GM12864 (cell line): ENCODE data around the gene ADAM33.

Experiments
- DNase-seq: peaks from one replicate; pipeline ENCODE4 v3.0.0-alpha.2; 2011; ENCODE audit warnings: low read depth
- H3K4me3 ChIP-seq: 2 replicates; pipeline ENCODE4 v1.5.1; 2011; ENCODE audit warnings: mild to moderate bottlenecking, low read depth, low read length, control low read depth
- TF ChIP-seq, protein P1 (sequence below): IDR thresholded peaks from 2 replicates; pipeline ENCODE4 v1.5.1; 2011; ENCODE audit warnings: low read depth, mild to moderate bottlenecking, moderate library complexity, low read length, control low read depth, inconsistent platforms; ENCODE audit errors: missing control alignments

Gene ADAM33

DNA sequence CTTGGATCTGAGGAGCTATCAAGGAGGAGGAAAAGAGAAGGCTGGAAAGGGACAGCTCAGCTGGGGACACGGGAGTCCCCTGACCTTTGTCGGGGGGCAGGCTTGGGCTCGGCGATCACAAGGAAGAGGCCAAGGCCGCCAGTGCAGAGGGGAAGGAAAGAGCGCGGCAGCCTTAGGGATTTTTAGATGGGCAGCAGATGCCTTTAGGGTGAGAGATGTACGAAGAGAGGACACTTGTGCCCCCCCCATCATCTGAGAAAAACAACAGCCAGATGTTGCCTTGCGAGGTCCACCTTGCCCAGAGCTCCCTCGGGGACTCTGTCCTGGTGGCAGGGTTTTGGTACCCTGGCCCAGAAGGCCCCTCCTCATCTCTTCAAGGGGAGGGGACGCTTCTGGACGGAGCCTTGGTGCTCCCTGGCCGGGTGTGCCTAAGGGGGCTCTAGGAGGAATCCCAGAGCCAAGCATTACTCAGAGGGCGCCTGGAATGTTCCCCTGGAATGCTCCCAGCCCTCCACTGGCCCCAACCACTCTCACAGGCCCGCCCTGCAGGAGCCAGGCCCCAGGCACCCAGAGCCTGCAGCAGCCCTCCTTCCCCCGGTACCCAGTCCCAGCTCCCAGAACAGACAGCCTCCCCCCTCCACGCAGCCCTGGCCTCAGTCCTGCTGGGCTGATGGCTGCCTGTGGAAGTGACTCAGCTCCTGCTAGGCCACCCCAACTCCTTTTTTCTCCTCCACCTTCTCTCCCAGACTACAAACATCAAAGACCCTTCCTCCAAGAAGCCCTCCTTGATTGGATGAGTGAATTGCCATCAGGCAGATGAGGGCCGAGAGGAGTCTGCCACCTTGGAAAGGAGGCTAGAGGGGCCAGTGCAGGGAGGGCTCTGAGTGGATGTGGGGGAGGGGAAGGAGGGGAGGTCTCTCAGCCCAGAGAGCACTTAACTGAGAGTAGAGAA is 1.8 kb downstream of the ADAM33 start:
- DNase-seq = no peak
- TF ChIP-seq, protein P1, sequence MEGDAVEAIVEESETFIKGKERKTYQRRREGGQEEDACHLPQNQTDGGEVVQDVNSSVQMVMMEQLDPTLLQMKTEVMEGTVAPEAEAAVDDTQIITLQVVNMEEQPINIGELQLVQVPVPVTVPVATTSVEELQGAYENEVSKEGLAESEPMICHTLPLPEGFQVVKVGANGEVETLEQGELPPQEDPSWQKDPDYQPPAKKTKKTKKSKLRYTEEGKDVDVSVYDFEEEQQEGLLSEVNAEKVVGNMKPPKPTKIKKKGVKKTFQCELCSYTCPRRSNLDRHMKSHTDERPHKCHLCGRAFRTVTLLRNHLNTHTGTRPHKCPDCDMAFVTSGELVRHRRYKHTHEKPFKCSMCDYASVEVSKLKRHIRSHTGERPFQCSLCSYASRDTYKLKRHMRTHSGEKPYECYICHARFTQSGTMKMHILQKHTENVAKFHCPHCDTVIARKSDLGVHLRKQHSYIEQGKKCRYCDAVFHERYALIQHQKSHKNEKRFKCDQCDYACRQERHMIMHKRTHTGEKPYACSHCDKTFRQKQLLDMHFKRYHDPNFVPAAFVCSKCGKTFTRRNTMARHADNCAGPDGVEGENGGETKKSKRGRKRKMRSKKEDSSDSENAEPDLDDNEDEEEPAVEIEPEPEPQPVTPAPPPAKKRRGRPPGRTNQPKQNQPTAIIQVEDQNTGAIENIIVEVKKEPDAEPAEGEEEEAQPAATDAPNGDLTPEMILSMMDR = no peak
- H3K4me3 ChIP-seq = no peak overlapping the region

DNA sequence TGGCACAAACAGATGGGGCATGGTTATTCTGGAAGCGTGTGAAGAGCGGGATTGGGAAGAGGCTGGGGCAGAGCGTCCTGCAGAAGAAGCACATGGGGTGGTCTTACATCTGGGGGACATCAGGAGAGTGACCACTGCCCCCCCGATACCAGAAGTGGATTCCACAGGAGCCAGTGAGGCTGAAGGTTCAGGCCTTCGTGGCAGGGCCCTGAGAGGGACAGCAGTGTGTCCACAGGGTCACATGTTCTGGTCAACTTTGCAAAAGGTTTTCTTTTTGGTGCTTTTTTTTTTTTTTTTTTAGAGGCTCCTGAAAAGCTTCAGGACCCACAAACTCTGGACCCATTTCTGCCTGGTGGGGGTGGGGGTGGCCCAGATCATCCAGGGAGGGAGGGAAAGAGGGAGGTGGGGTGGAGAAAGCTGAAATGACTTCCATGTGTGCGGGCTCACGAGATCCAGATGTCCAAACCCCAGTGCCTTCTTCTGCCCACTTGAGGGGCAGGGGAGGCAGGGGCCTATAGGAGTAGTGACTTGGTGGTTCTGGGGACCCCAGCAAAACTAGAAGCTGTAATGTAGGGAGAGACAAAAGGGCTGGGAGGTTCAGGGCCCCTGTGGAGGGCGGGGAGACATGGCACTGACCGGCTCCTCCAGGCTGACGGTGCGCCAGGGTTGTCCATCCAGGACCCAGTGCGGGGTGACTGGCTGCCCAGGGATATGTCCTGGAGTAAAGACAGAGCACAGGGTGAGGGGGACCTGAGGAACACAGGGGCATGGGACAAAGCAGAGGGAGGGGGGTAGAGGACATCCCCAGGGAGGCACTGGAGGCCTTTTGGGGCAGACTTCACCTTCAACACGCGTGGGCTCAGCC is 2.7 kb downstream of the ADAM33 start:
- H3K4me3 ChIP-seq = no peak overlapping the region
- DNase-seq = no peak
- TF ChIP-seq, protein P1 = no peak

DNA sequence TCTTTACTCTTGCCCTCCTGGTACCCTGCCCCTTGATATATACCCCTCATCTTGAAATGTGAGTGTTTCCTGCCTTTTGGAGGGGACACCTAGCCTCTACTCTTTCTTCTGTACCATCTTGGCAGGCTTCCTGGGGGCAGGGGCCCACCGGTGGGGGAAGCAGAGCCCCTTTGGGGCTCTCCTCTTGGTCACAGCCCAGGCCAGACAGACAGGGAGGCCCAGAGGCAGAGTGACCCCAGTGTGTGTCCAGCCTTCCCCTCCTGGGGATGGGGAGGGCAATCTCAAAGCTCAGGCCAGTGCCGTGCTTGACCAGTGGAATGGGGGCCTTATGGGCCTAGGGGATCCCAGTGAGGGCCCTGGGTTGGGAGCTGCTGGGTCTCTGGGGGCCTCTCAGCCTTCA is 3.6 kb downstream of the ADAM33 start:
- H3K4me3 ChIP-seq = no peak overlapping the region
- DNase-seq = no peak
- TF ChIP-seq, protein P1 = no peak

DNA sequence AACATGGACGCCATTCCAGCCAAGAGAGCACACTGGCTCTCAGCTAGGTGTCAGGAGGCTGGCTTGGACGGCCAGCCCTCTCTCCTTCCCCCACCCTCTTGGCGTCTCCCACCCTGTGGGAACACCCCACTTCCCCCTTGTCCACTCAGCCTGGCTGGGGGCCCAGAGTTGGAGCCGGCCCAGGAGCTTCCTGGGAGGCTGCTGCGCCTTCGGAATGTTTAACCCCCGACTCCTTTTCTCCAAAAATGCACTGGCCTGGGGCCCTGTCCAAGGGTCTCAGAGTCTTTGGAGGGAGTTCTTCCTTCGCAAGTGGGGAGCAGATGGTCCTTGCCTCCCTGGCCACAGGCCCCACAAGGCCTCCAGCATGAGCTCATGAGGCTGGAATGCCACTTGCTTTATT is 4.1 kb downstream of the ADAM33 start:
- H3K4me3 ChIP-seq = no peak overlapping the region
- no peak for DNase-seq
- TF ChIP-seq, protein P1 = no peak

DNA sequence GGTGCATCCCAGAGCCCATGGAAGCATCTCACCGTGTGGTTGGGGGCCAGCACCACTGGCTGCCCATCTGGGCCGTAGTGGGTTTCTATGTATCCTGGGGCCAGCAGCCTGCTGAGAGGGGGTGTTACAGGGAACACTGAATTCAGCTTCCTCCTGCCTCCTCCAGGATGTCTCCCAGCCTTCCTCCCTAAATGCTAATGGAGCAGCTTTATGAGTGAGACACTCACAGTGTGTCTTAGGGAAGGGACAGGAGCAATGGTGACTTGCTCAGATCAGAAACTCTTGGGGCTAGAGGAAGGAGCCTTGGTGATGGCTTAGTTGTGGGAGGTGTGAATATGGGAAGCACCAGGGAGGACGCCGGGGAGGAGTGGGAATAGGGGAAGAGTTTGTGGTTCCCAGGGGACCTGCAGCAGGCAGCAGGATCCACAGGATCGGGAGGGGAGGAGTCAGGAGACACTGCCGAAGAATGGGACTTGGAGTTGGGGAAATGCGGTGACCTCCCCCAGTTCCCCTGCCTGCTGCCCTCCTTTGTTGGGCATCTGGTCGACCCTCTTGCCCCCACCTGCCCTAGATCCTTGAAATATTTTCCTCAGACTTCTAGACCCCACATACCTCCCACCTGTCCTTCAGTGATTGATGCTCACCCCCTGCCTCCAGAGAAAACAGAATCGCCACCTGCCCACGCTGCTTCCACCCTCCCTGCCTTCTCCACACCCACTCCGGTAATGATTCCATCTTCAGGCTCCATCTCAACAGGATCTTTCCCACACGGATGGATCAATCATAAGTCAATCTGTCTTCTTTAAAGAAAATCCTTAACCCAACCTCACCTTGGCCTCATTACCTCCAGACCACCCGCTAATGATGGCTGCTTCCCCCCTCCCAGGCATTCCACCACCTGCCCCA is 6.6 kb downstream of the ADAM33 start:
- TF ChIP-seq, protein P1 = no peak
- no peak for DNase-seq
- H3K4me3 ChIP-seq = no peak overlapping the region

DNA sequence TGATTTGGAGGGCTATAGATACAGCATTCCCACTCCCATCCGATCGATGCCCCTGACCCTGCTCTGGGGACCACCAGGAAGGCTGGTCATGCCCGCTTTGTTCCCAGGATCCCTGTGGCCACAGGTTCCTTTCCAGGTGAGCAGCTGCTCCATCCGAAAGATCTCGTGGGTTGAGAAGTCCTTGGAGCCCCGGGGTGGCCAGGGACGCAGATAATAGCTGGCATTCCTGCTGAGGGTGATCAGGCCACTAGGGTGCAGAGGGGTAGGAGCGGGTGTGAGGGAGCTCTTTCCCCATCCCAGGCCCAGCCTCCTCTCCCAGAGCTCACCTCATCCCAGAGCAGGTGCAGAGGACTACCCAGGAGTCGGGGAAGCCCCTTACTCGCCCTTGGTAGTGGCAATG is 7.4 kb downstream of the ADAM33 start:
- H3K4me3 ChIP-seq = no peak overlapping the region
- TF ChIP-seq, protein P1 = no peak
- no peak for DNase-seq
